Astrocyte (in vitro differentiated cells and primary cell): Measurements from ENCODE around the gene MPP7.

Source experiments
- EZH2 ChIP-seq: IDR thresholded peaks from 2 replicates; pipeline ENCODE4 v1.6.1; 2012; ENCODE audit warnings: mild to moderate bottlenecking, low read length, inconsistent platforms; ENCODE audit not compliant: insufficient read depth
- TF ChIP-seq, protein P1 (sequence below): IDR thresholded peaks from 2 replicates; pipeline ENCODE4 v1.5.1; 2011; ENCODE audit warnings: low read depth, mild to moderate bottlenecking, inconsistent platforms, low read length, moderate library complexity; ENCODE audit not compliant: insufficient read depth

DNA sequence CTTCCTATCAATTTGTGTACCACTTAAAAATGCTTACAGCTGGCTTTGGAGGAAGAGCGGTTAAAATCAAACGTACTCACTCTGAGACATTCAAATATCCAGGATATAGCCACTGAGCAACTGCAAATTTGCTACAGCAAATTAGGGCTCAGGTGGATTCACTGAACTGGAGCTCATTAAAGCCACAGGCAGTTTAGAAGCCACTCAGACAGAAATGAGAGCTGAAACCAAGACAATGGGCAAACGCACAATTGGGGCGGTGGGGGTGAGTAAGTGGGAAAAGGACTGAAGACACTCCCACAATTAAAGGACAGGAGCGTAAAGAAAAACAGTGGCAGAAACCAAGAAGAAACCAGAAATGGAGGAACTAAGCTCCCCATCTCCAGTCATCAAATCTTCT is 20.5 kb downstream of the MPP7 start:
- TF ChIP-seq, protein P1, sequence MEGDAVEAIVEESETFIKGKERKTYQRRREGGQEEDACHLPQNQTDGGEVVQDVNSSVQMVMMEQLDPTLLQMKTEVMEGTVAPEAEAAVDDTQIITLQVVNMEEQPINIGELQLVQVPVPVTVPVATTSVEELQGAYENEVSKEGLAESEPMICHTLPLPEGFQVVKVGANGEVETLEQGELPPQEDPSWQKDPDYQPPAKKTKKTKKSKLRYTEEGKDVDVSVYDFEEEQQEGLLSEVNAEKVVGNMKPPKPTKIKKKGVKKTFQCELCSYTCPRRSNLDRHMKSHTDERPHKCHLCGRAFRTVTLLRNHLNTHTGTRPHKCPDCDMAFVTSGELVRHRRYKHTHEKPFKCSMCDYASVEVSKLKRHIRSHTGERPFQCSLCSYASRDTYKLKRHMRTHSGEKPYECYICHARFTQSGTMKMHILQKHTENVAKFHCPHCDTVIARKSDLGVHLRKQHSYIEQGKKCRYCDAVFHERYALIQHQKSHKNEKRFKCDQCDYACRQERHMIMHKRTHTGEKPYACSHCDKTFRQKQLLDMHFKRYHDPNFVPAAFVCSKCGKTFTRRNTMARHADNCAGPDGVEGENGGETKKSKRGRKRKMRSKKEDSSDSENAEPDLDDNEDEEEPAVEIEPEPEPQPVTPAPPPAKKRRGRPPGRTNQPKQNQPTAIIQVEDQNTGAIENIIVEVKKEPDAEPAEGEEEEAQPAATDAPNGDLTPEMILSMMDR = no peak
- TF ChIP-seq EZH2 = no peak
